ENCODE data around the gene WDR82.

DNA sequence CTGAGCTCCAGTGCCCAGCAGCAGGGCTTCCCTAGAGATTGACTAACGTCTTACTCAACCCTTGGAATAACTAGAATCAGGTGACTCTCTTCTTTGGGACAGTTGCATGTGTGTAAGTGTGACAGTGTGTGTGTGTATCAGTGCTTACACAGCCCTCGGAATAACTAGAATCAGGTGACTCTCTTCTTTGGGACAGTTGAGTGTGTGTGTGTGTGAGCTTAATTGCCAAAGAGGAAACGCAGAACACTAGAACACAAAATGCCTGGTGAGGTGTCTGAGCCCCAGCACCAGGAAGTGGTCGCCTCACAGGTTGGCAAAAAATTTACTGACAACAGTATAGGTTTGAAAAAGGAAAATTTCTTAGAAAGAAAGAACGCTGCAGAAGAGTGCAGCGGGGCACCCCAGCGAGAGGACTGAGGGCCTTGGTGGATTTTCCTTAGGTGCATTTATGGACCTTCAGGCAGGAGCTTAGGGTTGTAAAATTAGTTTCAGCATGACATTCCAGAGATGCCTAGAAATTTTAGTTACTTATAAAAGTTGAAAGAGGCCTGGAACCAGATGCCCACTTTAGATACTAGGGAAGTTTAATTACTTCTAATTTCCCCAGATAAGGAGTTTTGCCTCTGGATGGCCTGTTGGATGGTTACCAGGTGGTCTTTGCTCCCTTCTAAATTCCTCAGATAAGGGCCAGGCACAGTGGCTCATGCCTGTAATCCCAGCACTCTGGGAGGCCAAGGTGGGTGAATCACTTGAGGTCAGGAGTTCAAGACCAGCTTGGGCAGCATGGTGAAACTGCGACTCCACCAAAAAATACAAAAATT, 3.7 kb upstream of the WDR82 start:
- TF ChIP-seq, protein P1, sequence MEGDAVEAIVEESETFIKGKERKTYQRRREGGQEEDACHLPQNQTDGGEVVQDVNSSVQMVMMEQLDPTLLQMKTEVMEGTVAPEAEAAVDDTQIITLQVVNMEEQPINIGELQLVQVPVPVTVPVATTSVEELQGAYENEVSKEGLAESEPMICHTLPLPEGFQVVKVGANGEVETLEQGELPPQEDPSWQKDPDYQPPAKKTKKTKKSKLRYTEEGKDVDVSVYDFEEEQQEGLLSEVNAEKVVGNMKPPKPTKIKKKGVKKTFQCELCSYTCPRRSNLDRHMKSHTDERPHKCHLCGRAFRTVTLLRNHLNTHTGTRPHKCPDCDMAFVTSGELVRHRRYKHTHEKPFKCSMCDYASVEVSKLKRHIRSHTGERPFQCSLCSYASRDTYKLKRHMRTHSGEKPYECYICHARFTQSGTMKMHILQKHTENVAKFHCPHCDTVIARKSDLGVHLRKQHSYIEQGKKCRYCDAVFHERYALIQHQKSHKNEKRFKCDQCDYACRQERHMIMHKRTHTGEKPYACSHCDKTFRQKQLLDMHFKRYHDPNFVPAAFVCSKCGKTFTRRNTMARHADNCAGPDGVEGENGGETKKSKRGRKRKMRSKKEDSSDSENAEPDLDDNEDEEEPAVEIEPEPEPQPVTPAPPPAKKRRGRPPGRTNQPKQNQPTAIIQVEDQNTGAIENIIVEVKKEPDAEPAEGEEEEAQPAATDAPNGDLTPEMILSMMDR (IDR thresholded peaks at IDR 0.05), result no peak
- TF ChIP-seq POLR2A (IDR thresholded peaks at IDR 0.05), result no peak
